ENCODE results near the gene KIAA1217. TPM values are rescaled to one million over a fixed set of nuclear protein-coding genes. Genes with fewer than 3 reads are reported as not detected.
A peak's percentile ranks its signal among the peaks of the same experiment; 100 is the strongest.

The KIAA1217 gene
- total RNA-seq, 1 experiment from 2014 or later, result 76.2 TPM

GRCh38 chr10:24463611-24464426 lies 254.9 kb downstream of the KIAA1217 start:
- Histone ChIP-seq H3K4me1 (ENCODE audit: insufficient read depth, low read length, poor library complexity, severe bottlenecking) (peaks cover 60% of the 10 kb centered on the region), H3K4me3 (ENCODE audit: low read depth, low read length, poor library complexity, severe bottlenecking) (peak overlapping the region; percentile 11), H3K9me3 (ENCODE audit: low read depth, low read length, poor library complexity, severe bottlenecking) (no peaks in the 10 kb centered on the region), H3K36me3 (ENCODE audit: insufficient read depth, low read length, poor library complexity, severe bottlenecking) (peaks cover 2% of the 10 kb centered on the region), H3K27ac (ENCODE audit: low read depth, low read length, poor library complexity, severe bottlenecking) (peak overlapping the region; percentile 88), H3K27me3 (replicated peaks; ENCODE audit: insufficient read depth, low read depth, low read length, poor library complexity) (no peaks in the 10 kb centered on the region)
- no TSS peak for BruUV-seq (replicated peaks)
- ChIA-PET CTCF (no interaction called here), POLR2A (ENCODE audit: low non-redundant PET) (no interaction called here)
- intact Hi-C loops (cut with micrococcal nuclease; ENCODE audit: unreplicated experiment), result loop anchor here (5.0 kb wide), 2 partner anchors 47 to 72 kb away; no protein-coding TSS in a partner anchor
- TF ChIP-seq EZH2 (IDR thresholded peaks at IDR 0.05; ENCODE audit: borderline replicate concordance, low read depth, low read length, poor library complexity, severe bottlenecking) (no peak), CTCF (conservative IDR thresholded peaks at IDR 0.05; ENCODE audit: low read depth, low read length) (no peak)
- DNase-seq (ENCODE audit: low spot score), result peak; percentile 91

GRCh38 chr10:24465124-24465874 lies 256.4 kb downstream of the KIAA1217 start:
- CTCF ChIA-PET, result no interaction called here
- no peak for DNase-seq (ENCODE audit: low spot score)
- H3K27ac ChIP-seq (ENCODE audit: low read depth, low read length, poor library complexity, severe bottlenecking), result peak overlapping the region; percentile 88
- POLR2A ChIA-PET (ENCODE audit: low non-redundant PET), result interaction anchor here (0.6 kb wide), 1 partner anchor 1279 kb away, joined by 3 read pairs; no protein-coding TSS in a partner anchor
- intact Hi-C loops (cut with micrococcal nuclease; ENCODE audit: unreplicated experiment), result loop anchor here (5.0 kb wide), 1 partner anchor 37 kb away; no protein-coding TSS in a partner anchor
- H3K36me3 ChIP-seq (ENCODE audit: insufficient read depth, low read length, poor library complexity, severe bottlenecking), result no peaks in the 10 kb centered on the region
- no peaks in the 10 kb centered on the region for H3K27me3 ChIP-seq (replicated peaks; ENCODE audit: insufficient read depth, low read depth, low read length, poor library complexity)
- no peak overlapping the region for H3K4me3 ChIP-seq (ENCODE audit: low read depth, low read length, poor library complexity, severe bottlenecking)
- BruUV-seq (replicated peaks), result no TSS peak
- peaks cover 64% of the 10 kb centered on the region for H3K4me1 ChIP-seq (ENCODE audit: insufficient read depth, low read length, poor library complexity, severe bottlenecking)
- TF ChIP-seq EZH2 (IDR thresholded peaks at IDR 0.05; ENCODE audit: borderline replicate concordance, low read depth, low read length, poor library complexity, severe bottlenecking) (no peak), CTCF (conservative IDR thresholded peaks at IDR 0.05; ENCODE audit: low read depth, low read length) (no peak)
- H3K9me3 ChIP-seq (ENCODE audit: low read depth, low read length, poor library complexity, severe bottlenecking), result no peaks in the 10 kb centered on the region

GRCh38 chr10:24465891-24466818 lies 257.2 kb downstream of the KIAA1217 start:
- intact Hi-C loops (cut with micrococcal nuclease; ENCODE audit: unreplicated experiment), result loop anchor here (5.0 kb wide), 1 partner anchor 36 kb away; no protein-coding TSS in a partner anchor
- H3K36me3 ChIP-seq (ENCODE audit: insufficient read depth, low read length, poor library complexity, severe bottlenecking), result peaks cover 5% of the 10 kb centered on the region
- peak overlapping the region; percentile 88 for H3K27ac ChIP-seq (ENCODE audit: low read depth, low read length, poor library complexity, severe bottlenecking)
- peak overlapping the region; percentile 46 for H3K4me3 ChIP-seq (ENCODE audit: low read depth, low read length, poor library complexity, severe bottlenecking)
- TF ChIP-seq CTCF (conservative IDR thresholded peaks at IDR 0.05; ENCODE audit: low read depth, low read length), result no peak
- no peak for TF ChIP-seq EZH2 (IDR thresholded peaks at IDR 0.05; ENCODE audit: borderline replicate concordance, low read depth, low read length, poor library complexity, severe bottlenecking)
- CTCF ChIA-PET, result no interaction called here
- POLR2A ChIA-PET (ENCODE audit: low non-redundant PET), result no interaction called here
- peaks cover 65% of the 10 kb centered on the region for H3K4me1 ChIP-seq (ENCODE audit: insufficient read depth, low read length, poor library complexity, severe bottlenecking)
- DNase-seq (ENCODE audit: low spot score), result peak; percentile 80
- no peaks in the 10 kb centered on the region for H3K27me3 ChIP-seq (replicated peaks; ENCODE audit: insufficient read depth, low read depth, low read length, poor library complexity)
- H3K9me3 ChIP-seq (ENCODE audit: low read depth, low read length, poor library complexity, severe bottlenecking), result no peaks in the 10 kb centered on the region
- BruUV-seq (replicated peaks), result TSS peak; percentile 51
